K562 (cell line): ENCODE data around the gene IMMP2L. TPM values are rescaled to one million over a fixed set of nuclear protein-coding genes. Genes with fewer than 3 reads are reported as not detected.

Experiments
- ATAC-seq: fragments of 200-7000 bp; cut with Tn5 transposase; 3 replicates; pipeline ENCODE4 v1.9.1; 2020; ENCODE audit warnings: moderate library complexity
- BruUV-seq: library from RNA; stranded (reverse); fragments of 400-500 nt; replicated peaks from 2 replicates; lab custom pipeline; 2021; lab: Mats Ljungman, UMichigan
- CTCF ChIA-PET: fragments of 300-600 bp; formaldehyde crosslinking; extraction: SDS; loops from one replicate; lab custom pipeline; 2021; ENCODE audit warnings: low intra/inter-chr PET ratio; lab: Yijun Ruan, JAX
- POLR2A ChIA-PET: fragments of 300-600, 350-650 bp; sonication (Branson Sonifier 250); formaldehyde crosslinking; extraction: SDS; loops from one replicate; lab custom pipeline; 2021; ENCODE audit warnings: antibody characterized with exemption, inconsistent platforms; lab: Yijun Ruan, JAX
- DNase-seq, 4 experiments: peaks; one replicate each; pipeline versions ENCODE4 v3.0.0 to v3.0.0-alpha.2; 2011 to 2018; ENCODE audit warnings: low spot score in 3 of 4, mixed read lengths in 3 of 4; ENCODE audit errors: extremely low read depth in 1 of 4
- FAIRE-seq: peaks from 2 replicates; lab custom pipeline; 2011; peaks lifted over from hg19 to GRCh38; lab: Jason Lieb, UNC
- H2AFZ ChIP-seq: 2 replicates; pipeline ENCODE4 v1.6.0; 2011; ENCODE audit warnings: low read depth, low read length, control low read depth, inconsistent platforms
- H3K27ac ChIP-seq: fragments of 200-600 bp; 3 replicates; pipeline ENCODE4 v1.8.0; 2011; ENCODE audit warnings: low read depth, mild to moderate bottlenecking, control low read depth, inconsistent platforms, low read length, moderate library complexity, mixed read lengths; ENCODE audit errors: extremely low read depth
- H3K27me3 ChIP-seq, 2 experiments: fragments of 300-600 bp in 1 of 2; 2 replicates in 1 of 2; 3 replicates in 1 of 2; pipeline versions ENCODE4 v1.6.0 to v1.8.0; 2011; ENCODE audit warnings: inconsistent platforms in 2 of 2, low read length in 2 of 2, mild to moderate bottlenecking in 1 of 2, mixed read lengths in 1 of 2, moderate library complexity in 1 of 2; ENCODE audit not compliant: control insufficient read depth in 2 of 2, insufficient read depth in 2 of 2
- H3K36me3 ChIP-seq: fragments of 300-600 bp; 3 replicates; pipeline ENCODE4 v1.8.0; 2011; ENCODE audit warnings: mild to moderate bottlenecking, low read length, inconsistent platforms; ENCODE audit not compliant: control insufficient read depth, insufficient read depth
- H3K4me1 ChIP-seq, 2 experiments: fragments of 200-600 bp in 1 of 2; replicated peaks in 1 of 2; 2 replicates in 1 of 2; 3 replicates in 1 of 2; pipeline versions ENCODE4 v1.5.1 to v1.8.0; 2011; ENCODE audit warnings: inconsistent platforms in 2 of 2, low read length in 2 of 2, mild to moderate bottlenecking in 1 of 2, mixed read lengths in 1 of 2, moderate library complexity in 1 of 2; ENCODE audit not compliant: control insufficient read depth in 2 of 2, insufficient read depth in 2 of 2
- H3K4me2 ChIP-seq: 2 replicates; pipeline ENCODE4 v1.6.1; 2011; ENCODE audit warnings: low read length, control low read depth, inconsistent platforms, mixed read lengths; ENCODE audit not compliant: insufficient read depth
- H3K4me3 ChIP-seq: fragments of 200-600 bp; sonication (generic), shearing (Covaris generic); 2 replicates; pipeline ENCODE4 v1.5.1; 2016; ENCODE audit warnings: control low read depth, inconsistent platforms
- H3K79me2 ChIP-seq: fragments of 200-600 bp; 3 replicates; pipeline ENCODE4 v1.8.0; 2011; ENCODE audit warnings: low read length, inconsistent platforms; ENCODE audit not compliant: control insufficient read depth, insufficient read depth
- H3K9ac ChIP-seq, 2 experiments: 2 replicates each; pipeline versions ENCODE4 v1.6.0 to v1.6.1; 2011; ENCODE audit warnings: low read depth in 2 of 2, low read length in 2 of 2, control low read depth in 1 of 2, inconsistent platforms in 1 of 2, mild to moderate bottlenecking in 1 of 2, mixed read lengths in 1 of 2; ENCODE audit not compliant: insufficient read depth in 1 of 2
- H3K9me1 ChIP-seq: one replicate; pipeline ENCODE4 v1.6.0; 2011; ENCODE audit warnings: inconsistent platforms, mild to moderate bottlenecking, low read length, moderate library complexity; ENCODE audit not compliant: control insufficient read depth, insufficient read depth
- H3K9me3 ChIP-seq: replicated peaks from 2 replicates; pipeline ENCODE4 v1.5.1; 2011; ENCODE audit warnings: low read depth, low read length, inconsistent platforms; ENCODE audit not compliant: control insufficient read depth, insufficient read depth
- H4K20me1 ChIP-seq: replicated peaks from 2 replicates; pipeline ENCODE4 v1.6.1; 2011; ENCODE audit warnings: low read length, inconsistent platforms, mixed read lengths; ENCODE audit not compliant: control insufficient read depth, insufficient read depth
- CTCFL ChIP-seq: IDR thresholded peaks from 2 replicates; pipeline ENCODE4 v1.6.1; 2011; ENCODE audit warnings: borderline replicate concordance, low read depth, mild to moderate bottlenecking, moderate library complexity, low read length; ENCODE audit not compliant: insufficient read depth, poor library complexity, severe bottlenecking
- GATAD2B ChIP-seq: fragments of 450-650 bp; IDR thresholded peaks from 2 replicates; pipeline ENCODE4 v1.6.1; 2017; ENCODE audit warnings: mild to moderate bottlenecking, borderline replicate concordance
- GTF3C2 ChIP-seq: IDR thresholded peaks from 3 replicates; pipeline ENCODE4 v1.6.1; 2011; ENCODE audit warnings: borderline replicate concordance, mild to moderate bottlenecking, moderate library complexity; ENCODE audit not compliant: insufficient read length; ENCODE audit errors: extremely low read depth
- ZBTB7A ChIP-seq: IDR thresholded peaks from 2 replicates; pipeline ENCODE4 v1.6.1; 2011; ENCODE audit warnings: low read depth, mild to moderate bottlenecking, low read length, moderate library complexity, borderline replicate concordance; ENCODE audit not compliant: control insufficient read depth
- ZFP1 ChIP-seq: fragments of 450-650 bp; formaldehyde crosslinking; IDR thresholded peaks from 2 replicates; pipeline ENCODE4 v1.4.0; 2020; ENCODE audit warnings: mild to moderate bottlenecking, mixed read lengths
- ZNF561 ChIP-seq: fragments of 450-650 bp; formaldehyde crosslinking; conservative IDR thresholded peaks from 2 replicates; pipeline ENCODE4 v1.4.0; 2020; ENCODE audit warnings: mild to moderate bottlenecking, moderate library complexity
- ZNF830 ChIP-seq: fragments of 250-450 bp; sonication (Bioruptor Pico); IDR thresholded peaks from 2 replicates; pipeline ENCODE4 v1.5.0; 2021; ENCODE audit warnings: mild to moderate bottlenecking
- ZSCAN29 ChIP-seq: fragments of 450-650 bp; IDR thresholded peaks from 2 replicates; pipeline ENCODE4 v1.6.1; 2017
- in situ Hi-C: fragments of 300-500 bp; cut with MboI; formaldehyde crosslinking; loops from 4 replicates; pipeline ENCODE4 v1.15.0; 2018; ENCODE audit warnings: inconsistent platforms, mixed read lengths
- intact Hi-C: fragments of 100-400 bp; cut with micrococcal nuclease; formaldehyde crosslinking; loops from 2 replicates; pipeline ENCODE4 v1.14.2; 2022
- polyA plus RNA-seq, 8 experiments: library from polyadenylated mRNA; depleted of rRNA in 4 of 8; stranded (reverse) in 5 of 8; unstranded in 3 of 8; fragments of >200 nt; fragmentation: Nextera tagmentation in 2 of 8; fragmentation: Illumina TruSeq in 1 of 8; extraction: Ambion mirVana in 2 of 8; extraction: Trizol in 1 of 8; gene quantifications; 2 replicates each; pipeline versions ENCODE4 v1.2.1 to v1.2.3, GENCODE V29; 2011 to 2014; ENCODE audit warnings: inconsistent platforms in 1 of 8, missing spikeins in 1 of 8
- total RNA-seq, 7 experiments: library from RNA; depleted of rRNA in 6 of 7; stranded (reverse); fragments of >200 nt in 6 of 7; fragmentation: Illumina TruSeq in 2 of 7; extraction: Trizol in 2 of 7; gene quantifications; 2 replicates each; pipeline versions ENCODE4 v1.2.1 to v1.2.3, GENCODE V29; 2011 to 2021; ENCODE audit warnings: low replicate concordance in 1 of 7

The IMMP2L gene
- total and polyA plus RNA-seq, 9 of the 15 experiments (the other 6 are each of a cell fraction or from before 2014, with no cell fraction given): 29.7 to 116 (median 53.0) TPM

GRCh38 chr7:111424768-111425167 lies 137.5 kb downstream of the IMMP2L start:
- Histone ChIP-seq H3K9me1 (no peaks in the 10 kb centered on the region), H3K4me2 (no peak overlapping the region), H3K9ac (no peak overlapping the region), H3K79me2 (no peaks in the 10 kb centered on the region), H4K20me1 (no peaks in the 10 kb centered on the region), H3K27ac (no peak overlapping the region), H3K4me1 (no peaks in the 10 kb centered on the region), H3K4me3 (no peak overlapping the region), H3K36me3 (no peaks in the 10 kb centered on the region), H3K9me3 (peaks cover 7% of the 10 kb centered on the region), H2AFZ (no peak overlapping the region), H3K27me3 (no peaks in the 10 kb centered on the region)
- FAIRE-seq (no peak), ATAC-seq (no peak), DNase-seq (no peak)
- in situ Hi-C loops (no loop called here), intact Hi-C loops (no loop called here)
- BruUV-seq: no TSS peak
- TF ChIP-seq ZSCAN29 (no peak), GTF3C2 (no peak), ZNF830 (CRISPR knock-in tag) (no peak), ZFP1 (CRISPR knock-in tag) (no peak), ZNF561 (no peak), CTCFL (no peak), ZBTB7A (no peak), GATAD2B (no peak)
- POLR2A ChIA-PET: no interaction called here
- CTCF ChIA-PET: no interaction called here
